ENCODE data around the gene CSPG4.

- no peak for TF ChIP-seq PATZ1 (CRISPR knock-in tag; IDR thresholded peaks at IDR 0.05; ENCODE audit: borderline replicate concordance)
- TF ChIP-seq GLIS3 (CRISPR knock-in tag; IDR thresholded peaks at IDR 0.05) = no peak
- TF ChIP-seq RARB (CRISPR knock-in tag; IDR thresholded peaks at IDR 0.05) = no peak
- TF ChIP-seq ZNF565 (CRISPR knock-in tag; conservative IDR thresholded peaks at IDR 0.05; ENCODE audit: low read depth) = no peak
- no peak for TF ChIP-seq PPARA (CRISPR knock-in tag; IDR thresholded peaks at IDR 0.05; ENCODE audit: borderline replicate concordance)
- TF ChIP-seq ESRRG (CRISPR knock-in tag; IDR thresholded peaks at IDR 0.05) = no peak
- no peak for TF ChIP-seq ZC3H10 (CRISPR knock-in tag; IDR thresholded peaks at IDR 0.05)
- no peak for TF ChIP-seq POU6F1 (CRISPR knock-in tag; IDR thresholded peaks at IDR 0.05; ENCODE audit: borderline replicate concordance, low read depth)
- TF ChIP-seq, protein P1, sequence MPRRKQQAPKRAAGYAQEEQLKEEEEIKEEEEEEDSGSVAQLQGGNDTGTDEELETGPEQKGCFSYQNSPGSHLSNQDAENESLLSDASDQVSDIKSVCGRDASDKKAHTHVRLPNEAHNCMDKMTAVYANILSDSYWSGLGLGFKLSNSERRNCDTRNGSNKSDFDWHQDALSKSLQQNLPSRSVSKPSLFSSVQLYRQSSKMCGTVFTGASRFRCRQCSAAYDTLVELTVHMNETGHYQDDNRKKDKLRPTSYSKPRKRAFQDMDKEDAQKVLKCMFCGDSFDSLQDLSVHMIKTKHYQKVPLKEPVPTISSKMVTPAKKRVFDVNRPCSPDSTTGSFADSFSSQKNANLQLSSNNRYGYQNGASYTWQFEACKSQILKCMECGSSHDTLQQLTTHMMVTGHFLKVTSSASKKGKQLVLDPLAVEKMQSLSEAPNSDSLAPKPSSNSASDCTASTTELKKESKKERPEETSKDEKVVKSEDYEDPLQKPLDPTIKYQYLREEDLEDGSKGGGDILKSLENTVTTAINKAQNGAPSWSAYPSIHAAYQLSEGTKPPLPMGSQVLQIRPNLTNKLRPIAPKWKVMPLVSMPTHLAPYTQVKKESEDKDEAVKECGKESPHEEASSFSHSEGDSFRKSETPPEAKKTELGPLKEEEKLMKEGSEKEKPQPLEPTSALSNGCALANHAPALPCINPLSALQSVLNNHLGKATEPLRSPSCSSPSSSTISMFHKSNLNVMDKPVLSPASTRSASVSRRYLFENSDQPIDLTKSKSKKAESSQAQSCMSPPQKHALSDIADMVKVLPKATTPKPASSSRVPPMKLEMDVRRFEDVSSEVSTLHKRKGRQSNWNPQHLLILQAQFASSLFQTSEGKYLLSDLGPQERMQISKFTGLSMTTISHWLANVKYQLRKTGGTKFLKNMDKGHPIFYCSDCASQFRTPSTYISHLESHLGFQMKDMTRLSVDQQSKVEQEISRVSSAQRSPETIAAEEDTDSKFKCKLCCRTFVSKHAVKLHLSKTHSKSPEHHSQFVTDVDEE (CRISPR knock-in tag; IDR thresholded peaks at IDR 0.05) = no peak
- no peak for TF ChIP-seq ARNTL (CRISPR knock-in tag; IDR thresholded peaks at IDR 0.05; ENCODE audit: borderline replicate concordance, low read depth)
- no peak for TF ChIP-seq OSR1 (CRISPR knock-in tag; IDR thresholded peaks at IDR 0.05)
- TF ChIP-seq, protein P2, sequence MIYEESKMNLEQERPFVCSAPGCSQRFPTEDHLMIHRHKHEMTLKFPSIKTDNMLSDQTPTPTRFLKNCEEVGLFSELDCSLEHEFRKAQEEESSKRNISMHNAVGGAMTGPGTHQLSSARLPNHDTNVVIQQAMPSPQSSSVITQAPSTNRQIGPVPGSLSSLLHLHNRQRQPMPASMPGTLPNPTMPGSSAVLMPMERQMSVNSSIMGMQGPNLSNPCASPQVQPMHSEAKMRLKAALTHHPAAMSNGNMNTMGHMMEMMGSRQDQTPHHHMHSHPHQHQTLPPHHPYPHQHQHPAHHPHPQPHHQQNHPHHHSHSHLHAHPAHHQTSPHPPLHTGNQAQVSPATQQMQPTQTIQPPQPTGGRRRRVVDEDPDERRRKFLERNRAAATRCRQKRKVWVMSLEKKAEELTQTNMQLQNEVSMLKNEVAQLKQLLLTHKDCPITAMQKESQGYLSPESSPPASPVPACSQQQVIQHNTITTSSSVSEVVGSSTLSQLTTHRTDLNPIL (CRISPR knock-in tag; IDR thresholded peaks at IDR 0.05; ENCODE audit: low read depth) = no peak
- no peak for TF ChIP-seq TOX (CRISPR knock-in tag; IDR thresholded peaks at IDR 0.05; ENCODE audit: borderline replicate concordance)
Measured at GRCh38 chr15:75646944-75647364, 65.7 kb downstream of the CSPG4 start.
